PC-3 (cell line): Measurements from ENCODE around the gene PLXNA2. TPM values are rescaled to one million over a fixed set of nuclear protein-coding genes. Genes with fewer than 3 reads are reported as not detected.

Source experiments
- ATAC-seq: fragments of 200-7000 bp; cut with Tn5 transposase; 2 replicates; pipeline ENCODE4 v1.9.1; 2020; ENCODE audit warnings: mild to moderate bottlenecking, moderate library complexity
- BruUV-seq: library from RNA; stranded (reverse); fragments of 400-500 nt; replicated peaks from 2 replicates; lab custom pipeline; 2021; lab: Mats Ljungman, UMichigan
- CTCF ChIA-PET: fragments of 300-600 bp; sonication (Branson Sonifier 250); formaldehyde crosslinking; loops from one replicate; lab custom pipeline; 2022; ENCODE audit warnings: antibody characterized with exemption; lab: Charles Lee
- POLR2A ChIA-PET: fragments of 300-600 bp; sonication (Branson Sonifier 250); formaldehyde crosslinking; loops from one replicate; lab custom pipeline; 2022; ENCODE audit warnings: antibody characterized with exemption; ENCODE audit not compliant: unreplicated experiment; lab: Charles Lee
- DNase-seq: peaks from one replicate; pipeline ENCODE4 v3.0.0-alpha.2; 2015
- H2AFZ ChIP-seq: fragments of 300-600 bp; sonication (generic); 2 replicates; pipeline ENCODE4 v1.6.0; 2016; ENCODE audit warnings: antibody characterized with exemption, low read length
- H3F3A ChIP-seq: fragments of 300-600 bp; sonication (generic); one replicate; pipeline ENCODE4 v1.6.0; 2017; ENCODE audit warnings: antibody characterized with exemption, low read length, control low read depth, mild to moderate bottlenecking; ENCODE audit not compliant: unreplicated experiment
- H3K27ac ChIP-seq: fragments of 300-600 bp; sonication (generic); 2 replicates; pipeline ENCODE4 v1.5.1; 2016; ENCODE audit warnings: mild to moderate bottlenecking, low read length
- H3K27me3 ChIP-seq: fragments of 300-600 bp; sonication (generic); 2 replicates; pipeline ENCODE4 v1.6.1; 2016; ENCODE audit warnings: low read length, mixed read lengths
- H3K36me3 ChIP-seq: fragments of 300-600 bp; sonication (generic); 2 replicates; pipeline ENCODE4 v1.6.1; 2016; ENCODE audit warnings: low read depth, mixed run types, low read length, mixed read lengths
- H3K4me1 ChIP-seq: fragments of 300-600 bp; sonication (generic); 2 replicates; pipeline ENCODE4 v1.5.1; 2016; ENCODE audit warnings: low read length; ENCODE audit not compliant: insufficient read depth
- H3K4me2 ChIP-seq: fragments of 300-600 bp; sonication (generic); 2 replicates; pipeline ENCODE4 v1.6.0; 2016; ENCODE audit warnings: low read length
- H3K4me3 ChIP-seq: fragments of 300-600 bp; sonication (generic); 2 replicates; pipeline ENCODE4 v1.5.1; 2016; ENCODE audit warnings: mild to moderate bottlenecking, low read length, mixed read lengths
- H3K79me2 ChIP-seq: fragments of 300-600 bp; sonication (generic); 2 replicates; pipeline ENCODE4 v1.6.1; 2017; ENCODE audit warnings: low read length, mixed read lengths
- H3K9ac ChIP-seq: fragments of 300-600 bp; sonication (generic); 2 replicates; pipeline ENCODE4 v1.6.0; 2016; ENCODE audit warnings: mild to moderate bottlenecking, low read length
- H3K9me2 ChIP-seq: fragments of 300-600 bp; sonication (generic); replicated peaks from 2 replicates; pipeline ENCODE4 v1.6.1; 2016; ENCODE audit warnings: mixed run types, low read length, mixed read lengths
- H3K9me3 ChIP-seq: fragments of 300-600 bp; sonication (generic); 2 replicates; pipeline ENCODE4 v1.6.1; 2016; ENCODE audit warnings: low read length, mixed read lengths
- H4K20me1 ChIP-seq: fragments of 300-600 bp; sonication (generic); 2 replicates; pipeline ENCODE4 v1.6.1; 2016; ENCODE audit warnings: low read length, mixed read lengths
- EZH2 ChIP-seq: fragments of 300-600 bp; sonication (generic); IDR thresholded peaks from one replicate; pipeline ENCODE4 v1.6.1; 2017; ENCODE audit warnings: antibody characterized with exemption, mild to moderate bottlenecking, low read length; ENCODE audit not compliant: unreplicated experiment
- EZH2phosphoT487 ChIP-seq: fragments of 300-600 bp; sonication (generic); IDR thresholded peaks from 2 replicates; pipeline ENCODE4 v1.6.1; 2018; ENCODE audit warnings: mild to moderate bottlenecking, antibody characterized with exemption, low read length, borderline replicate concordance
- intact Hi-C: fragments of 100-400 bp; cut with micrococcal nuclease; formaldehyde crosslinking; loops from 2 replicates; pipeline ENCODE4 v1.9.0; 2023
- total RNA-seq: library from RNA; depleted of rRNA; stranded (reverse); fragments of >200 nt; gene quantifications from 2 replicates; pipeline ENCODE4 v1.2.3, GENCODE V29; 2014
- TF ChIP-seq, protein P1 (sequence below): fragments of 300-600 bp; sonication (generic); conservative IDR thresholded peaks from 2 replicates; pipeline ENCODE4 v1.5.1; 2017; ENCODE audit warnings: antibody characterized with exemption, low read depth, mild to moderate bottlenecking, low read length

Gene PLXNA2
- total RNA-seq, 1 experiment from 2014 or later: 16.2 TPM

DNA sequence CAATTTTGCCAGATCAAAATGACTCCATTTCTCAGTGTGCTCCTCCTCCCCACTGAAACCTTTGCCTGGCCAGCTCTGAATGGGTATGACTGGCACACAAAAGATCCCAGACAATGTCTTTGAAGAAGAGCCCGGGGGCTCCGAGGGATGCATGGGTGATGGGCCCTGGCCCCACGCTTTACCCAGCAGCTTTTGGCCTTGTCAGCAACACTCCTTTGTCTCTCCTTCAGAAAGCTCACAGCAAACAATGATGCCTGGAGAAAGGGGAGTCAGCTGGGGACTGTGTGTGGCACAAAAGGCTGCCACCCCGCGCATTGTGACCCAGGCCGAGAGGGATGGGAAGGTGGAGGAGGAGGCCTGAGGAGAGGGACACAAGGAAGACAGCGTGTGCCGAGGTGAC, 45.9 kb downstream of the PLXNA2 start:
- no peak overlapping the region for H3K4me2 ChIP-seq
- no TSS peak for BruUV-seq
- POLR2A ChIA-PET: no interaction called here
- peaks cover 9% of the 10 kb centered on the region; the same call in 1 of the 2 replicates for H3K79me2 ChIP-seq
- TF ChIP-seq EZH2 (no peak), EZH2phosphoT487 (no peak)
- TF ChIP-seq, protein P1, sequence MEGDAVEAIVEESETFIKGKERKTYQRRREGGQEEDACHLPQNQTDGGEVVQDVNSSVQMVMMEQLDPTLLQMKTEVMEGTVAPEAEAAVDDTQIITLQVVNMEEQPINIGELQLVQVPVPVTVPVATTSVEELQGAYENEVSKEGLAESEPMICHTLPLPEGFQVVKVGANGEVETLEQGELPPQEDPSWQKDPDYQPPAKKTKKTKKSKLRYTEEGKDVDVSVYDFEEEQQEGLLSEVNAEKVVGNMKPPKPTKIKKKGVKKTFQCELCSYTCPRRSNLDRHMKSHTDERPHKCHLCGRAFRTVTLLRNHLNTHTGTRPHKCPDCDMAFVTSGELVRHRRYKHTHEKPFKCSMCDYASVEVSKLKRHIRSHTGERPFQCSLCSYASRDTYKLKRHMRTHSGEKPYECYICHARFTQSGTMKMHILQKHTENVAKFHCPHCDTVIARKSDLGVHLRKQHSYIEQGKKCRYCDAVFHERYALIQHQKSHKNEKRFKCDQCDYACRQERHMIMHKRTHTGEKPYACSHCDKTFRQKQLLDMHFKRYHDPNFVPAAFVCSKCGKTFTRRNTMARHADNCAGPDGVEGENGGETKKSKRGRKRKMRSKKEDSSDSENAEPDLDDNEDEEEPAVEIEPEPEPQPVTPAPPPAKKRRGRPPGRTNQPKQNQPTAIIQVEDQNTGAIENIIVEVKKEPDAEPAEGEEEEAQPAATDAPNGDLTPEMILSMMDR: no peak
- intact Hi-C loops: no loop called here
- no peaks in the 10 kb centered on the region for H4K20me1 ChIP-seq
- no peaks in the 10 kb centered on the region for H3K9me2 ChIP-seq
- ATAC-seq (no peak), DNase-seq (no peak)
- CTCF ChIA-PET: no interaction called here
- H3K9ac ChIP-seq: no peak overlapping the region
- no peaks in the 10 kb centered on the region for H3F3A ChIP-seq
- H3K9me3 ChIP-seq: no peaks in the 10 kb centered on the region
- H3K4me1 ChIP-seq: peaks cover 28% of the 10 kb centered on the region
- no peaks in the 10 kb centered on the region for H3K36me3 ChIP-seq
- no peak overlapping the region for H3K4me3 ChIP-seq
- H3K27me3 ChIP-seq: no peaks in the 10 kb centered on the region
- no peak overlapping the region for H2AFZ ChIP-seq
- H3K27ac ChIP-seq: no peak overlapping the region

DNA sequence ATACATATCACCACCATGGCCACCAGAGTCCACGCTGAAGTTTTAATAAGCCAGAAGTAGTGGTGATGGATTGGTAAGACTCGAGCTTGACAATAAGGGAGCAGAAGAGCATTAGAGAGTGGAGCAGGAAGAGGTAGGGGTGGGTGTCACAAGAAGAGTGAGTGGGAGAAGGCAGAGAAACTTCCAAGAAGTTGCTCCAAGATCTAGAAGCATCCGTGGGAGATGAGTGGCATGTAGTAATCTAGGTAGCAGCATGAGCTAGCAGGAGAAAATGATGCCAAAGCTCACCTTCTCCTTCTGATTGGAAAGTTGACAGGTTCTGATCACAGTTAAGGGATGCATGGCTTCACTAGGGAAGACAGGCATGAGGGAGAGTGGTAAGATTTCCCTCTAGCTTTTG, 49.2 kb downstream of the PLXNA2 start:
- H3K4me3 ChIP-seq: no peak overlapping the region
- H3K9me3 ChIP-seq: no peaks in the 10 kb centered on the region
- H2AFZ ChIP-seq: no peak overlapping the region
- H3F3A ChIP-seq: no peaks in the 10 kb centered on the region
- H3K36me3 ChIP-seq: no peaks in the 10 kb centered on the region
- no peak overlapping the region for H3K27ac ChIP-seq
- BruUV-seq: no TSS peak
- no peak for ATAC-seq
- ChIA-PET CTCF (no interaction called here), POLR2A (no interaction called here)
- DNase-seq: no peak
- H3K9ac ChIP-seq: no peak overlapping the region
- no peaks in the 10 kb centered on the region for H3K79me2 ChIP-seq
- TF ChIP-seq EZH2: no peak
- TF ChIP-seq, protein P1: no peak
- no peak for TF ChIP-seq EZH2phosphoT487
- intact Hi-C loops: no loop called here
- H4K20me1 ChIP-seq: no peaks in the 10 kb centered on the region
- H3K4me1 ChIP-seq: peaks cover under 1% of the 10 kb centered on the region; the same call in 1 of the 2 replicates
- H3K9me2 ChIP-seq: no peaks in the 10 kb centered on the region
- no peaks in the 10 kb centered on the region for H3K27me3 ChIP-seq
- H3K4me2 ChIP-seq: no peak overlapping the region

DNA sequence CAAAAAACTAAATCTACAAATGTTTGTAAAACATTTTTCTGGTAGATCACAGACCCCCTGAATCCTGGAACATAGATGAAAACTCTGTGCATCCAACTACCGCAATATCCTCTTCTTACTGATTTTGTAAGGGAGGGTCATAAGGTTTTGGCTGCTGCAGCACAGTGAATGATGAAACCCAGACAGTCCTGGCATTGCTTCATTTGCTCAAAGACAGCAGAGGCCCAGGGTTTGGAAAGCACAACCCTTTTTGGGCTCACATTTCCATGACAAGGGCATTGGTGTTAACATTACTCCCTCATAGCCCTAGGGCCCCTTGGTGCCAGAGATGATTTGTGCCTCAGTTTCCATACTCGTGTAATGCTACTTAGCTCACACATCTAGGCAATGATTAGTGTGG, 51.2 kb downstream of the PLXNA2 start:
- no peak overlapping the region for H3K4me3 ChIP-seq
- no peaks in the 10 kb centered on the region for H3K9me3 ChIP-seq
- no TSS peak for BruUV-seq
- no peak overlapping the region for H2AFZ ChIP-seq
- no peak for DNase-seq
- no peaks in the 10 kb centered on the region for H4K20me1 ChIP-seq
- no peaks in the 10 kb centered on the region for H3K27me3 ChIP-seq
- H3K4me1 ChIP-seq: peaks cover 15% of the 10 kb centered on the region
- H3K36me3 ChIP-seq: no peaks in the 10 kb centered on the region
- no peak overlapping the region for H3K9ac ChIP-seq
- no peak overlapping the region for H3K4me2 ChIP-seq
- ChIA-PET CTCF (no interaction called here), POLR2A (no interaction called here)
- no peaks in the 10 kb centered on the region for H3F3A ChIP-seq
- intact Hi-C loops: no loop called here
- ATAC-seq: no peak
- no peak overlapping the region for H3K27ac ChIP-seq
- H3K79me2 ChIP-seq: no peaks in the 10 kb centered on the region
- no peaks in the 10 kb centered on the region for H3K9me2 ChIP-seq
- no peak for TF ChIP-seq EZH2phosphoT487
- no peak for TF ChIP-seq EZH2
